Vagina (tissue), 2 donors: ENCODE data around the gene PLA2G4A.

Experiments used
- CTCF ChIP-seq, 3 experiments: fragments of 450-650 bp in 2 of 3; fragments of 200-600 bp in 1 of 3; sonication (generic) in 1 of 3; IDR thresholded peaks; one replicate each; pipeline ENCODE4 v1.5.1; 2017 to 2019; ENCODE audit warnings: antibody characterized with exemption in 3 of 3, mild to moderate bottlenecking in 2 of 3, moderate library complexity in 2 of 3
- POLR2AphosphoS5 ChIP-seq, 2 donors: sonication (generic); formaldehyde crosslinking; IDR thresholded peaks; one replicate each; pipeline ENCODE4 v1.9.0; 2017; ENCODE audit warnings: antibody characterized with exemption in 2 of 2, mild to moderate bottlenecking in 2 of 2, low read depth in 1 of 2; ENCODE audit not compliant: insufficient read depth in 1 of 2

GRCh38 chr1:186987065-186987464 is 158.3 kb downstream of the PLA2G4A start:
- no peak for TF ChIP-seq CTCF (IDR thresholded peaks at IDR 0.05)
- TF ChIP-seq POLR2AphosphoS5 (IDR thresholded peaks at IDR 0.05; ENCODE audit: insufficient read depth in 1 of 2, low read depth in 1 of 2) = no peak
